SH-SY5Y (cell line): Measurements from ENCODE around the gene POSTN.

Source experiments
- GATA2 ChIP-seq: IDR thresholded peaks from 2 replicates; pipeline ENCODE4 v1.6.1; 2011; ENCODE audit warnings: mild to moderate bottlenecking, low read depth, low read length
- GATA3 ChIP-seq: IDR thresholded peaks from 2 replicates; pipeline ENCODE4 v1.6.1; 2011; ENCODE audit warnings: low read depth, mild to moderate bottlenecking, low read length, moderate library complexity

- TF ChIP-seq GATA2 (no peak), GATA3 (no peak)
These were observed 33.7 kb upstream of the POSTN start for GRCh38 chr13:37632294-37632693.
